HFFc6 (cell line): ENCODE measurements around the gene SLC35B1. TPM values are rescaled to one million over a fixed set of nuclear protein-coding genes. Genes with fewer than 3 reads are reported as not detected.
"Not testable (repeated sequence)": the region's sequence is repeated elsewhere in the genome, so short reads cannot be mapped to it uniquely, and the experiment has no call there.

Source experiments
- DNase-seq: peaks from one replicate; pipeline ENCODE4 v3.0.0-alpha.2; 2018
- H3K27ac Mint-ChIP-seq: 2 replicates; pipeline ENCODE4 v1.8.0; 2020; ENCODE audit warnings: mild to moderate bottlenecking, mixed read lengths
- H3K27me3 Mint-ChIP-seq: 2 replicates; pipeline ENCODE4 v1.8.0; 2021; ENCODE audit warnings: mild to moderate bottlenecking, moderate library complexity, mixed read lengths; ENCODE audit not compliant: insufficient read depth
- H3K36me3 Mint-ChIP-seq: 2 replicates; pipeline ENCODE4 v1.8.0; 2021; ENCODE audit warnings: low read depth, mixed read lengths
- H3K4me1 Mint-ChIP-seq: 2 replicates; pipeline ENCODE4 v1.8.0; 2020; ENCODE audit warnings: low read depth, mixed read lengths
- H3K4me3 Mint-ChIP-seq: 2 replicates; pipeline ENCODE4 v1.8.0; 2020; ENCODE audit warnings: mild to moderate bottlenecking, moderate library complexity, mixed read lengths
- H3K9me3 Mint-ChIP-seq: 2 replicates; pipeline ENCODE4 v1.8.0; 2020; ENCODE audit warnings: mild to moderate bottlenecking, mixed read lengths
- CTCF ChIP-seq: fragments of 200-600 bp; sonication (generic); IDR thresholded peaks from 2 replicates; pipeline ENCODE4 v1.5.0; 2021; ENCODE audit warnings: antibody characterized with exemption, mild to moderate bottlenecking
- total RNA-seq, 6 experiments: library from RNA; stranded (reverse); fragmentation: NEBNext Ultra II Directional; extraction: Animal tissue kit (Norgen Biotek cat#: 25700); gene quantifications; 2 replicates in 1 of 6; 3 replicates in 5 of 6; pipeline ENCODE4 v1.2.3, GENCODE V29; 2021

Gene SLC35B1
- total RNA-seq, 6 experiments from 2014 or later, result 78.2 to 117 (median 88.4) TPM

- Mint-ChIP-seq H3K27ac (peak overlapping the region; percentile 94), H3K36me3 (peaks cover 17% of the 10 kb centered on the region), H3K27me3 (peaks cover 10% of the 10 kb centered on the region; the same call in 1 of the 2 replicates), H3K4me1 (peaks cover 35% of the 10 kb centered on the region), H3K9me3 (no peaks in the 10 kb centered on the region), H3K4me3 (peak overlapping the region; percentile 91)
- peak; percentile 40 for TF ChIP-seq CTCF
- peak; percentile 90 for DNase-seq
Observed at GRCh38 chr17:49677134-49677932, 30.4 kb downstream of the SLC35B1 start.

GRCh38 chr17:49676276-49676868, 31.4 kb downstream of the SLC35B1 start:
- Mint-ChIP-seq H3K27me3 (peaks cover 10% of the 10 kb centered on the region; the same call in 1 of the 2 replicates), H3K27ac (peak overlapping the region; percentile 94), H3K9me3 (no peaks in the 10 kb centered on the region), H3K36me3 (peaks cover 17% of the 10 kb centered on the region), H3K4me1 (peaks cover 40% of the 10 kb centered on the region), H3K4me3 (peak overlapping the region; percentile 91)
- peak; percentile 78 for DNase-seq
- TF ChIP-seq CTCF, result no peak

GRCh38 chr17:49674507-49674906, 33.3 kb downstream of the SLC35B1 start:
- Mint-ChIP-seq H3K36me3 (peaks cover 17% of the 10 kb centered on the region), H3K4me3 (no peak overlapping the region; the same call in 1 of the 2 replicates), H3K9me3 (no peaks in the 10 kb centered on the region), H3K27me3 (0 out of 2 replicates have a peak, but pooled peaks cover 4% of the 10 kb centered on the region), H3K4me1 (peaks cover 58% of the 10 kb centered on the region), H3K27ac (peak overlapping the region; percentile 94)
- no peak for TF ChIP-seq CTCF
- no peak for DNase-seq

- H3K27ac Mint-ChIP-seq, result peak overlapping the region; percentile 38; the same call in 1 of the 2 replicates
- H3K4me3 Mint-ChIP-seq, H3K9me3 Mint-ChIP-seq: not testable (repeated sequence)
Observed at GRCh38 chr17:49673679-49674078, 34.1 kb downstream of the SLC35B1 start.

GRCh38 chr17:49670641-49671040, 37.1 kb downstream of the SLC35B1 start:
- no peak for TF ChIP-seq CTCF
- Mint-ChIP-seq H3K4me1 (peaks cover 40% of the 10 kb centered on the region), H3K27me3 (no peaks in the 10 kb centered on the region), H3K4me3 (no peak overlapping the region), H3K36me3 (peaks cover 17% of the 10 kb centered on the region), H3K27ac (peak overlapping the region; percentile 56), H3K9me3 (no peaks in the 10 kb centered on the region)
- no peak for DNase-seq

More at GRCh38 chr17:49673679-49674078, 34.1 kb downstream of the SLC35B1 start:
- H3K27me3 Mint-ChIP-seq, DNase-seq: not testable (repeated sequence)
- peaks cover 58% of the 10 kb centered on the region for H3K4me1 Mint-ChIP-seq
- H3K36me3 Mint-ChIP-seq, result peaks cover 17% of the 10 kb centered on the region

GRCh38 chr17:49670002-49670401, 37.8 kb downstream of the SLC35B1 start:
- no peak for TF ChIP-seq CTCF
- Mint-ChIP-seq H3K27ac (peak overlapping the region; percentile 31; the same call in 1 of the 2 replicates), H3K36me3 (peaks cover 12% of the 10 kb centered on the region), H3K27me3 (no peaks in the 10 kb centered on the region), H3K4me3 (no peak overlapping the region), H3K4me1 (peaks cover 33% of the 10 kb centered on the region), H3K9me3 (no peaks in the 10 kb centered on the region)
- no peak for DNase-seq
